GM19193 (cell line): ENCODE data around the gene ZBTB2.

Source experiments
- POLR2A ChIP-seq: IDR thresholded peaks from 4 replicates; pipeline ENCODE4 v1.6.1; 2011; ENCODE audit not compliant: insufficient read depth, insufficient read length; ENCODE audit errors: extremely low read depth

ZBTB2 gene, protein sequence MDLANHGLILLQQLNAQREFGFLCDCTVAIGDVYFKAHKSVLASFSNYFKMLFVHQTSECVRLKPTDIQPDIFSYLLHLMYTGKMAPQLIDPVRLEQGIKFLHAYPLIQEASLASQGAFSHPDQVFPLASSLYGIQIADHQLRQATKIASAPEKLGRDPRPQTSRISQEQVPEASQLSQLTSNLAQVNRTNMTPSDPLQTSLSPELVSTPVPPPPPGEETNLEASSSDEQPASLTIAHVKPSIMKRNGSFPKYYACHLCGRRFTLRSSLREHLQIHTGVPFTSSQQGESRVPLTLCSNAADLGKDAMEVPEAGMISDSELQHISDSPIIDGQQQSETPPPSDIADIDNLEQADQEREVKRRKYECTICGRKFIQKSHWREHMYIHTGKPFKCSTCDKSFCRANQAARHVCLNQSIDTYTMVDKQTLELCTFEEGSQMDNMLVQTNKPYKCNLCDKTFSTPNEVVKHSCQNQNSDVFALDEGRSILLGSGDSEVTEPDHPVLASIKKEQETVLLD

DNA sequence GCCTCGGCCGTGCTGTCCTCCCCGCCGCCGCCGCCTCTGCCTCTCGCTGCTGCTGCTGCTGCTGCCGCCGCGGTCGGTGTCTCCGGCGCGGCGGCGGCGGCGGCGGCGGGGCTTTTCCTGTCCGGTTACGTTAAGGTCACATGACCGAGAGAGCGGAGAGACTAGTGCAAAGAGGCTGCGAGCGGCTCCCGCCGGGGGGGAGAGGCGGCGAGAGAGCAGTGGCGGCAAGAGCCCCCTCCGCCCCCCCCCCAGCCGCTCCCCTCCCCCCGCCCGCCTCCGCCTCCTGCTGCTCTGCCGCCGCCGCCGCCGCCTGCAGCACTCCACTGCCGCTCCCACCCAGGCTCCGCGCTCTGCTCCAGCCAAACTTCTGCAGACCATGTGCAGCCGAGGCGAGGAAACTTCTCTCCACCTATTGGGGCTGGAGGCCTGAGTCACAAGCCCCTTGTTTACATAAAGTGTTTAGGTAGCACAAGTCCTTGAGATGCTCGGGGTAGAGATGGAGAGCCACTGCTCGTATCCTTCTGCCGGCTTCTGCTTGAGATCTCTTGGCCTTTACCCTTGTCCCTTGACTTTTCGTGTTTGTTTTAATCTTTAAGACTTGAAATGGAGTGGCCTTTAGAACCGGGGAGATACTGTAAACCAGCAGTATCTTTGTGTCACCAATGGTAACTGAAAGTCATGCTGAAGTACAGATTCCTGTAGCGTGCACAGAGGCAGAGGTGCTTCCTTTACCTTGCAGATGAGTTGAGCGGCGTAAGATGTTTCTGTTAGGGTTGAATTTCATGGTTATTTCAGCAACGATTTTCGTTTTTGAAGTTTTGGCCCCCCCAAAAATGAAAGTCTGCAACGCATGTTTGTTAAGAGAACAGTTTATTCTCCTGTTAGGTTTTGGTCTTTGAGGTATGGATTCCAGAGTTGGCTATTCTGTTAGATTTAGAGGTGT, at the start of gene ZBTB2:
Gene ZBTB2, minus strand, starts transcription at position 89 of the 943 bp plus-strand sequence. CDS start 17,922 bp downstream, outside the sequence.
- peak; percentile 54 for TF ChIP-seq POLR2A

DNA sequence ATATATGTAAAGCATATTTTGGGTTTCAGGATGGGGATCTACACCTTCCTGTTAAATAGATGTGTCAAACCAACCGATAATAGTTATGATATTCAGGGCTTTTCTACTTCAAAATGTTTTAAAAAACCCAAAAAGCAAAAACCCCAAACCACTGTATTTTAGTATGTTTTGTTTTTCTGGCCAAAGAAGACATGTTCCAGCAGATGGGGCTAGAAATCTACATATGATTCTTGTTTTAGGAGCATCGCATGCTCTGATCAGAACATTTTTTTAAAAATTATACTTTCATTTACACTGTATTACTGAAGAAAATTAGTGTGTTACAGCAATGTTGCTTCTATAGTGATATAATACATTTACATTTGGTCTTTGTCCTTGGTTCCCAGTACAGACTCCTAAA, 49.6 kb upstream of the ZBTB2 start:
- no peak for TF ChIP-seq POLR2A

DNA sequence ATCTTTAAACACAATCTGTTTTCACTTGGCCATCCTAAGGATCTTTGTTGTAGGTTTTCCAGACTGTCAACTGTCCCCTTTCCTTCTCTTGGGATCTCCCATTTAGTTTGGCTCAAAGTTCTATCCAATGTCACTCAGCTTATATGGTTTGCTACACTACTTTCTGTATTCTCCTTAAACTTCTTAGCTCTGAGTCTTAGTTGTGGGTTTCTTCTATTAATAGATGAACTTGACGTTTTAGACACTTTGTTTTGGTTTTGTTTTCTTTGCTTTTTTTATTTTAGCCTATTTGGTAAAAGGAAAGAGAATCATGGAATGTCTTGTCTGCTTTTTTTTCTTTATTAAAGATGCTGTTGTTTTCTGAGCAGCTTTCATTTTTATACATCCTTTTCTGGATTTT, 49.1 kb upstream of the ZBTB2 start:
- TF ChIP-seq POLR2A, result no peak

DNA sequence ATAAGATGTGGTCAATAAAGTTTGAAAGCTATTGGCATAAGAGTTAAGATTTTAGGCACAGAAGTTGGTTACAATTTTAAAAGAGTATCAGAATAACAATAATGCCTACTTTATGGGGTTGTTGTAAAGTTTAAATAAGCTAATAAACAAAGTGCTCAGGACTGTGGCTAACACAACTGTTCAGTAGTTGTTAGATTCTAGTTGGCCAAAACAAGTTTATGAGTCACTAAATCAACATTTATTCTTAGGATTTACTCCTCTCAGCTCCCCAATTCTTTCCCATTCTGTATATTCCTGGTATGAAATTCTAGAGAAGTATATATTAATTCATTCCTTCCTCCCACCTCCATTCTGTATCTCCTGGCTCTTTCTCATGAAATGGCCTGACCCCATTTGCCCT, 46.0 kb upstream of the ZBTB2 start:
- TF ChIP-seq POLR2A, result no peak

DNA sequence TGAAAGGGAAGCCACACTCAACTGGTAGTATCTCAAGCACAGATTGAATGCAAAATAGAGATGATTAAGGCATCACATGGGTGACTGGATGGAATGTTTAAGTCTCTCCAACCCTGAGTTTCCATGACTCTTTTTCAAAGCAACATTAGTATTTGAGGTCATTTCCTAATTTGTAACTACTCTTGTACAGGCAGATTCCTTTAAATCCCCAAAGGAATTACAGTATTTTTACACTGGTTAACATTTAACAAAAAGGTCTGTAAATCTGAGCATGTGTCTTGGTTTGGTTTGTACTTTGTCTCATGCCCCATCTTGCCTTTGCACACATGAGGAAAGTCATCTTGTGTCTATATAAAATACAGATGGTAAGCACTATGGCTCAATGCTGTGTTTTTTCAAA, 45.4 kb upstream of the ZBTB2 start:
- no peak for TF ChIP-seq POLR2A

DNA sequence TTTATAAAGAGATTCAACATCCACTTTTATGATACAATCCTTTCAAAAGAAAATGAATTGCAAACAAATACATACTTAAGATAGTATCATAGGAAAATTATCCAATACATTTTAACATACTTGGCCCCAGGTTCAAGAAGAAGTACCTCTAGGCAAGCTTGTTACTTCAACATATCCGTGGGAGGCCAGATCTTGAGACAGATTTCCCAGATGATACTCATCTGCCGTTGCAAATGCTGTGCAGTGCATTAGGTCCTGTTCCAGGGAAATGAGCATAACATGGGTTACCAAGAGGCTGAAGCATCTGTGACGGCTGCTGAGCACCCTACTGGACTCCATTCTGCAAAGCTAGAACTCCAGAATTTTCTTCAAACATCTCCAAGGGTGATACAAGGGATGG, 44.9 kb upstream of the ZBTB2 start:
- no peak for TF ChIP-seq POLR2A

DNA sequence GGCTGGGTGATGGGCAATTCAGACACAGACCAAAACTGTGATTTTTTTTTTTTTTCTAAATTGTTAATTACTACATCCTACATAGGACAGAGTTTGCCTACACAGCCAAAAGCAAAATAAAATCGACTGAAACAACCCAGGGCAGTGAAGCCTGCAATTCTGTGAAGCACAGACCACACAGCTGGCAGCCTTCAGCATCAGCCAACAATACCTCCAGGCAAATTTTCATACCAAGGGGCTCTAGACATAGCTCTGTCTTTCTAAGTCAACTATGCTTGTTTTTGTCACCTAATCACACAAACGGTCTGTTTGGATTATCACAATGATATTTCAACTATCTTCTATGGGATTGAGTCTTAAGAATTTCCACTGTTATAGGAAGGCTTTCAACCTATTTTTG, 43.0 kb upstream of the ZBTB2 start:
- no peak for TF ChIP-seq POLR2A

DNA sequence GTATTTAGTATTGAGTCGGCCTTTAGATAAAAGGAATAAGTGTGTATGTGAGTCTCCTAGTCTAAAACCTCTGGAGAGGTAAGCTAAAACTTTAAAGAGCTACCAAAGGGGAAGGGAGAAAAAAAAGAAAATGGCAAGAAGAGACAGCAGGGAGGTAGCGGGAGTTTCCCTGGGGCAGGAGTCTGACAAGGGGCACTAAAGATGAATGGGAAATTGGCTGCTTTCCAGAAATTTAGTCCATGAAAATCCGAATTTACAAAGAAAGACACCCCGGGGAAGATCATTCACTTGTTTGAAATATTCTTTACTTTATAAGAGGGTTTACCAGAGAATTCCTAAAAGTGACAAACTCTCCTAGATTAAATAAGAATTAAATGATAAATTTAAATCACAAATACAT, 41.3 kb upstream of the ZBTB2 start:
- no peak for TF ChIP-seq POLR2A

DNA sequence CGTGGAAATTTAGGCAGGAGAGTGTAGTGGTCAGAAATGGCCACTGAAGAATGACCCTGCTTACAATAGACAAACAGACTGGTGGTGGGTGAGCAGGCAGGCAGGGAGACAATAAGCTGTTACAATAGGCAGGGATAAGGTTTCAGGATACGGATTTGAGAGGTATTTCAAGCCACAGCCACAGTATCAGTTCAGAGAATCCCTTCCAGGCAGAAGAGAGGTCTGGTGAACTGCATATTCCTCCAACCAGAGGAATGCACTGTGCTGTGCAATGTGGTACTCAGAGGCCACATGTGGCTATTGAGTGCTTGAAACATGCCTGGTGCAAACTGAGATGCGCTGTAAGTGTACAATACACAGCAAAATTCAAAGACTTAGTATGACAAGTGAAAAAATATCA, 40.0 kb upstream of the ZBTB2 start:
- TF ChIP-seq POLR2A, result no peak

DNA sequence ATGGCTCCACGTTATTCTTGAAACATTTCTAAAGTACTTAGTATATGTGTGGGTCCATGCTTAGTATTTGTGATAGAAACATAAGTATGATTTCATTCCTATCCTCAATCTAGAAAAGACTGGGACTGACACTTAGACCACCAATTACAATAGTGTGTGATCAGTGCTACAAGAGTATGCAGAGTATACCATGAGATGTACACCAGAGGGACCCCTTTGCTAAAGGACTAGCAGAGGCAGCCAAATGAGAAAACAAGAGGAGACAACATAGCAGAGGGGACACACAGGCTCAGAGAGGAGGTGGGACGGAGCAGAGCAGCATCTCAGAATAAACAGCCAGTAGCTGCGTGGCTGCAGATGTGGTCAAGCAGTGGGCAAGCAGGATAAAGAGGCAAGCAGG, 39.5 kb upstream of the ZBTB2 start:
- TF ChIP-seq POLR2A, result no peak

DNA sequence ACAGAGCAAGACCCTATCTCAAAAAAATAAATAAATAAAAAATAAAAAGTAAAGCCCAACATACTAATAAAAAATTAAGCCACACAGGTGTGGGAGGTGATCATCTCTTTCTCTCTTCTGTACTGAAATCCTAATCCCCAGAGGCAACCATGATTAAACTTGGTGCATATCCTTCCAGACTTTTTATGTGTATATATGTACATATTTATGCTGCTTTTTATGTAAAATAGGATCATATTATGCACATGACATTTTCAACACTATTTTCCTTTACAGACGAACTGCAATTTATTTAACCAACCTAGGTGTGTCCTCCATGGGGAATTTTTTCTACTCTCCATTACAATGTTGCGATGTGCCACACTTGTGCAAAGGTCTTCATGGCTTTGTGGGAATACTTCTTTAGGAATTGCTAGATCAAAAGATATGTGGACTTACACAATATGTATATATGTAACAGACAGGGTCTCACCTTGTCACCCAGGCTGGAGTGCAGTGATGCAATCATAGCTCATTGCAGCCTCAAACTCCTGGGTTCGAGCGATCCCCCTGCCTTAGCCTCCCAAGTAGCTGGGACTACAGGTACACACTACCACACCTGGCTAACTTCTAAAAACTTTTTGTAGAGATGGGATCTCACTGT, 36.9 kb upstream of the ZBTB2 start:
- TF ChIP-seq POLR2A, result no peak

DNA sequence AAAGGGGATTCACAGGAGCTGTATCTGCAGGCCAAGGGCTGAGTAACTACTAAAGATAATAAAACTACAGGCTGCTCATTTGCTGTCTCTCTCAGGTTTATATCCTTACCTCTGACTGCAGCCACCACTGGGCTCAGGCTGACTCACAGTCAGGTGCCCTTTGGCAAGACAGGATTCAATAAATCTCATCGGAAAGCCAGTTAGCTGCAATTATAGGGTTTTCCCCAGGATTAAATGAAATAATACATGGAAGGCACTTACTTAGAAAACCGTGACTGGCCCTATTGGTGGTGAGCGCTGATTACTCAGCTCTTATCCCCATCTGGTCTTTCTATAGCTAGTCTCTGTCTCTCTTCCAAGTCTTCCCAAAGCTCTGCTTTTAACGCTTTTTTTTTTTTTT, 34.2 kb upstream of the ZBTB2 start:
- TF ChIP-seq POLR2A, result no peak

DNA sequence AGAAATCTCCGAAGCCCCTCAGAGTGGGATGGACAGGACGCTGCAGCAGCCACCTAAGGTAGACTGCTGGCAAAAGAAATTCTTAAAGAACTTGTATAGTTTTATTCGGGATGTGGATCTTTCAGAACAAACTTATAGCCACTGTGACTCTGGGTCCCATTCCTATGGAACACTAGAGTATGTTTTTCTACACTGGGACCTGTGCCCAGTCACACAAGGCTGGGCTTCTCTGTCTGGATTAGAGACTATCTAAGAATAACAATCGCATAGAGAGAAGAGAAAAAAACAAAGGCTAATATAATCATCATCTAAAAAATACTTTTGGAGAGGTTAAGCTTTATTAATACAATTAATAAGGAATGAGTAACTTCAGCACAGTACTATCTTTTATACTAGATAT, 31.6 kb upstream of the ZBTB2 start:
- TF ChIP-seq POLR2A, result no peak

DNA sequence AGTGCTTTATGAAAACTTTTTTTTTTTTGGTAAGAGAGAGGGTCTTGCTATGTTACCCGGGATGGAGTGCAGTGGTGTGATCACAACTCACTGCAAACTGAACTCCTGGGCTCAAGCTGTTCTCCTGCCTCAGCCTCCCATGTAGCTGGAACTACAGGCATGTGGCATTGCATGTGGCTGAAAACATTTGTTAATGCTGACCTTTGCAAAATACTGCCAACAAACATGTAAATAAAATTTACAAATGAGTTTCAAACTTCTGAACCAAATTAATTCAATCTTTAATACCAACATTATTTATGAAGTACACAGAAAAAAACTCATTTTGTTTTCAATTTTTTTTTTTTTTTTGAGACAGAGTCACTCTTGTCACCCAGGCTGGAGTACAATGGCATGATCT, 26.1 kb upstream of the ZBTB2 start:
- TF ChIP-seq POLR2A, result no peak

DNA sequence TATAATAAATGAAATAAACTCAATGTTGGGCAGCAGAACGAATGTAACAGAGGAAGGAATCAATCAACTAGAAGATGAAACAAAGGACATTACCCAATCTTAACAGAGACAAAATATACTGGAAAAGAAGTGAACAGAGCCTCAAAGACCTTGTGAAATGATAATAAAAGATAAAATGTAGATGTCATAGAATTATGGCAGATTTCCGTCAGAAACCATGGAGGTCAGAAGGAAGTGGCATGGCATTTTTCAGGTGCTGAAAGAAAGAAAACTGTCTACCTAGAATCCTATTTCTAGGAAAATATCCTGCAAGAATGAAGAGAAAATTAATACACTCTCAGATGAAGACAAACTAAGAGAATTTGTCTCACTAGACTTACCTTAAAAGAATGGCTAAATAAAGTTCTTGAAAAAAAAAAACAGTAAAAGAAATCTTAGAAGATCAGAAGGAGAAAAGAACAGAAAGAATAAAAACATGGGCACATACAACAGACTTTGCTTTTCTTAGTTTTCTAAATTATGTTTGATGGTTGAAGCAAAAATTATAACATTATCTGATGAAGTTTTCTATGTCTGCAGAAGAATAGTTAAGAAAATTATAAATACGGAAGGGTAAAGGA, 23.4 kb upstream of the ZBTB2 start:
- no peak for TF ChIP-seq POLR2A
